Measurements from ENCODE around the gene MED31. TPM values are rescaled to one million over a fixed set of nuclear protein-coding genes. Genes with fewer than 3 reads are reported as not detected.
A peak's percentile ranks its signal among the peaks of the same experiment; 100 is the strongest.

MED31 gene
- total RNA-seq, 1 donor from 2014 or later: 12.9 TPM

DNA sequence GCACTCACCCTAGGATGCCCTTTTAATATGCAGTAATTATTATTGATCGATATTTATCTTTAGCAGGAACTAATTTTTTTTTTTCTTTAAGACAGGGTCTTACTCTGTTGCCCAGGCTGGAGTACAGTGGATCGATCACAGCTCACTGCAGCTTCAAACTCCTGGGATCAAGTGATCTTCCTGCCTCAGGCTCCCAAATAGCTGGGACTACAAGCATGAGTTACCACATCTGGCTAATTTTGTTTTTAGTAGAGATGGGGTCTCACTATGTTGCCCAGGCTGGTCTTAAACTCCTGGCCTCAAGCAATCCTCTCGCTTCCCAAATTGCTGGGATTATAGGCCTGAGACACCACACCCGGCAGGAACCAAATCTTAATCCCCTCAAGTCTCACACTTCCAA is 40.2 kb downstream of the MED31 start:
- no peak overlapping the region for H3K27ac Mint-ChIP-seq (ENCODE audit: unreplicated experiment)
- H3K27me3 Mint-ChIP-seq (ENCODE audit: low read depth): no peaks in the 10 kb centered on the region
- TF ChIP-seq, protein P1, sequence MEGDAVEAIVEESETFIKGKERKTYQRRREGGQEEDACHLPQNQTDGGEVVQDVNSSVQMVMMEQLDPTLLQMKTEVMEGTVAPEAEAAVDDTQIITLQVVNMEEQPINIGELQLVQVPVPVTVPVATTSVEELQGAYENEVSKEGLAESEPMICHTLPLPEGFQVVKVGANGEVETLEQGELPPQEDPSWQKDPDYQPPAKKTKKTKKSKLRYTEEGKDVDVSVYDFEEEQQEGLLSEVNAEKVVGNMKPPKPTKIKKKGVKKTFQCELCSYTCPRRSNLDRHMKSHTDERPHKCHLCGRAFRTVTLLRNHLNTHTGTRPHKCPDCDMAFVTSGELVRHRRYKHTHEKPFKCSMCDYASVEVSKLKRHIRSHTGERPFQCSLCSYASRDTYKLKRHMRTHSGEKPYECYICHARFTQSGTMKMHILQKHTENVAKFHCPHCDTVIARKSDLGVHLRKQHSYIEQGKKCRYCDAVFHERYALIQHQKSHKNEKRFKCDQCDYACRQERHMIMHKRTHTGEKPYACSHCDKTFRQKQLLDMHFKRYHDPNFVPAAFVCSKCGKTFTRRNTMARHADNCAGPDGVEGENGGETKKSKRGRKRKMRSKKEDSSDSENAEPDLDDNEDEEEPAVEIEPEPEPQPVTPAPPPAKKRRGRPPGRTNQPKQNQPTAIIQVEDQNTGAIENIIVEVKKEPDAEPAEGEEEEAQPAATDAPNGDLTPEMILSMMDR (IDR thresholded peaks at IDR 0.05): no peak
- H3K9me3 Mint-ChIP-seq (ENCODE audit: low read depth): no peaks in the 10 kb centered on the region
- H3K4me1 Mint-ChIP-seq (ENCODE audit: low read depth): peaks cover 6% of the 10 kb centered on the region
- no peak overlapping the region for H3K4me3 Mint-ChIP-seq (ENCODE audit: unreplicated experiment)
- H3K36me3 Mint-ChIP-seq (ENCODE audit: low read depth): peaks cover 31% of the 10 kb centered on the region
- DNase-seq (ENCODE audit: low spot score): no peak

- Mint-ChIP-seq H3K9me3 (ENCODE audit: low read depth) (no peaks in the 10 kb centered on the region), H3K4me1 (ENCODE audit: low read depth) (peaks cover 6% of the 10 kb centered on the region), H3K4me3 (ENCODE audit: unreplicated experiment) (no peak overlapping the region), H3K27me3 (ENCODE audit: low read depth) (no peaks in the 10 kb centered on the region), H3K27ac (ENCODE audit: unreplicated experiment) (no peak overlapping the region), H3K36me3 (ENCODE audit: low read depth) (peaks cover 38% of the 10 kb centered on the region)
- DNase-seq (ENCODE audit: low spot score): no peak
- TF ChIP-seq, protein P1 (IDR thresholded peaks at IDR 0.05): no peak
These were observed 41.4 kb downstream of the MED31 start for GRCh38 chr17:6610011-6610410.

GRCh38 chr17:6608321-6608720 is 43.1 kb downstream of the MED31 start:
- DNase-seq (ENCODE audit: low spot score): no peak
- TF ChIP-seq, protein P1 (IDR thresholded peaks at IDR 0.05): no peak
- Mint-ChIP-seq H3K9me3 (ENCODE audit: low read depth) (no peaks in the 10 kb centered on the region), H3K27me3 (ENCODE audit: low read depth) (no peaks in the 10 kb centered on the region), H3K4me3 (ENCODE audit: unreplicated experiment) (no peak overlapping the region), H3K27ac (ENCODE audit: unreplicated experiment) (no peak overlapping the region), H3K4me1 (ENCODE audit: low read depth) (peaks cover 13% of the 10 kb centered on the region), H3K36me3 (ENCODE audit: low read depth) (peaks cover 41% of the 10 kb centered on the region)

- Mint-ChIP-seq H3K27ac (ENCODE audit: unreplicated experiment) (peak overlapping the region; percentile 38), H3K9me3 (ENCODE audit: low read depth) (no peaks in the 10 kb centered on the region)
These were observed 46.3 kb downstream of the MED31 start for GRCh38 chr17:6605142-6605541.

GRCh38 chr17:6603744-6604325 is 47.6 kb downstream of the MED31 start:
- Mint-ChIP-seq H3K36me3 (ENCODE audit: low read depth) (peaks cover 35% of the 10 kb centered on the region), H3K27ac (ENCODE audit: unreplicated experiment) (peak overlapping the region; percentile 4)

More at GRCh38 chr17:6605142-6605541, 46.3 kb downstream of the MED31 start:
- peaks cover 43% of the 10 kb centered on the region for H3K36me3 Mint-ChIP-seq (ENCODE audit: low read depth)
- no peak for DNase-seq (ENCODE audit: low spot score)
- TF ChIP-seq, protein P1 (IDR thresholded peaks at IDR 0.05): no peak
- no peak overlapping the region for H3K4me3 Mint-ChIP-seq (ENCODE audit: unreplicated experiment)
- peaks cover 21% of the 10 kb centered on the region for H3K4me1 Mint-ChIP-seq (ENCODE audit: low read depth)
- no peaks in the 10 kb centered on the region for H3K27me3 Mint-ChIP-seq (ENCODE audit: low read depth)

More at GRCh38 chr17:6603744-6604325, 47.6 kb downstream of the MED31 start:
- Mint-ChIP-seq H3K4me3 (ENCODE audit: unreplicated experiment) (no peak overlapping the region), H3K9me3 (ENCODE audit: low read depth) (no peaks in the 10 kb centered on the region), H3K27me3 (ENCODE audit: low read depth) (no peaks in the 10 kb centered on the region), H3K4me1 (ENCODE audit: low read depth) (peaks cover 30% of the 10 kb centered on the region)
- TF ChIP-seq, protein P1 (IDR thresholded peaks at IDR 0.05): no peak
- no peak for DNase-seq (ENCODE audit: low spot score)

Data from chondrocyte (in vitro differentiated cells).